A673 (cell line): Measurements from ENCODE around the gene INTS11.

Experiments used
- EZH2 ChIP-seq: fragments of 200-600 bp; sonication (generic); IDR thresholded peaks from 2 replicates; pipeline ENCODE4 v1.6.1; 2017; ENCODE audit warnings: borderline replicate concordance, low read depth, mild to moderate bottlenecking, mixed read lengths, antibody characterized with exemption, low read length; ENCODE audit not compliant: poor library complexity, severe bottlenecking
- TF ChIP-seq, protein P1 (sequence below): fragments of 300-800, 200-600 bp; sonication (generic); conservative IDR thresholded peaks from 2 replicates; pipeline ENCODE4 v1.5.1; 2017; ENCODE audit warnings: low read depth, mild to moderate bottlenecking, antibody characterized with exemption, low read length, moderate library complexity, mixed read lengths

GRCh38 chr1:1351511-1352427 is 27.3 kb upstream of the INTS11 start:
- TF ChIP-seq EZH2, result no peak
- TF ChIP-seq, protein P1, sequence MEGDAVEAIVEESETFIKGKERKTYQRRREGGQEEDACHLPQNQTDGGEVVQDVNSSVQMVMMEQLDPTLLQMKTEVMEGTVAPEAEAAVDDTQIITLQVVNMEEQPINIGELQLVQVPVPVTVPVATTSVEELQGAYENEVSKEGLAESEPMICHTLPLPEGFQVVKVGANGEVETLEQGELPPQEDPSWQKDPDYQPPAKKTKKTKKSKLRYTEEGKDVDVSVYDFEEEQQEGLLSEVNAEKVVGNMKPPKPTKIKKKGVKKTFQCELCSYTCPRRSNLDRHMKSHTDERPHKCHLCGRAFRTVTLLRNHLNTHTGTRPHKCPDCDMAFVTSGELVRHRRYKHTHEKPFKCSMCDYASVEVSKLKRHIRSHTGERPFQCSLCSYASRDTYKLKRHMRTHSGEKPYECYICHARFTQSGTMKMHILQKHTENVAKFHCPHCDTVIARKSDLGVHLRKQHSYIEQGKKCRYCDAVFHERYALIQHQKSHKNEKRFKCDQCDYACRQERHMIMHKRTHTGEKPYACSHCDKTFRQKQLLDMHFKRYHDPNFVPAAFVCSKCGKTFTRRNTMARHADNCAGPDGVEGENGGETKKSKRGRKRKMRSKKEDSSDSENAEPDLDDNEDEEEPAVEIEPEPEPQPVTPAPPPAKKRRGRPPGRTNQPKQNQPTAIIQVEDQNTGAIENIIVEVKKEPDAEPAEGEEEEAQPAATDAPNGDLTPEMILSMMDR, result no peak
